B cell (primary cell): ENCODE measurements around the gene TPH2.

Experiments
- EZH2 ChIP-seq: IDR thresholded peaks from 2 replicates; pipeline ENCODE4 v1.6.1; 2012; ENCODE audit warnings: borderline replicate concordance, low read depth, mild to moderate bottlenecking, moderate library complexity, low read length; ENCODE audit not compliant: insufficient read depth, poor library complexity, severe bottlenecking
- TF ChIP-seq, protein P1 (sequence below): fragments of 200-600 bp; IDR thresholded peaks from one replicate; pipeline ENCODE4 v1.8.0; 2022; ENCODE audit warnings: antibody characterized with exemption, mild to moderate bottlenecking

DNA sequence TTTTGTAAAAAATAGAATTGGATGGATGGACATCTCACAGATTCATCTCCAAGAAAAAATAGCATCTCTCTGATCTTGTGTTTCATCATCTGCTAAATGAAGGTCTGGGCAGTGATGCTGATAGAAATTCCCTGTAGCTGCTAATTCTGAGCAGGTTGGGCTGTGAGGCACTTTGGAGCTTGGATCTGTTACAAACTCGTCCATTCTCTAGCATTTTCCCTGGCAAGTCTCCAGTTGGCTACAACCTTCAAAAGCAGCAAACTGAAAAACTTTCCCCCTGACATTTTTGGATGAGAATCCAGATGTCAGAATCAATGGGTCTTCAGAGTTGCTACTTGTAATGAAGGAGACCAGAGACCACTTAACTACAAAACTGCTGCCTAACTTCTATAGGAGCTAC lies 72.7 kb downstream of the TPH2 start:
- TF ChIP-seq, protein P1, sequence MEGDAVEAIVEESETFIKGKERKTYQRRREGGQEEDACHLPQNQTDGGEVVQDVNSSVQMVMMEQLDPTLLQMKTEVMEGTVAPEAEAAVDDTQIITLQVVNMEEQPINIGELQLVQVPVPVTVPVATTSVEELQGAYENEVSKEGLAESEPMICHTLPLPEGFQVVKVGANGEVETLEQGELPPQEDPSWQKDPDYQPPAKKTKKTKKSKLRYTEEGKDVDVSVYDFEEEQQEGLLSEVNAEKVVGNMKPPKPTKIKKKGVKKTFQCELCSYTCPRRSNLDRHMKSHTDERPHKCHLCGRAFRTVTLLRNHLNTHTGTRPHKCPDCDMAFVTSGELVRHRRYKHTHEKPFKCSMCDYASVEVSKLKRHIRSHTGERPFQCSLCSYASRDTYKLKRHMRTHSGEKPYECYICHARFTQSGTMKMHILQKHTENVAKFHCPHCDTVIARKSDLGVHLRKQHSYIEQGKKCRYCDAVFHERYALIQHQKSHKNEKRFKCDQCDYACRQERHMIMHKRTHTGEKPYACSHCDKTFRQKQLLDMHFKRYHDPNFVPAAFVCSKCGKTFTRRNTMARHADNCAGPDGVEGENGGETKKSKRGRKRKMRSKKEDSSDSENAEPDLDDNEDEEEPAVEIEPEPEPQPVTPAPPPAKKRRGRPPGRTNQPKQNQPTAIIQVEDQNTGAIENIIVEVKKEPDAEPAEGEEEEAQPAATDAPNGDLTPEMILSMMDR, result no peak
- no peak for TF ChIP-seq EZH2
